H1 (cell line): ENCODE data around the gene CDK13. TPM values are rescaled to one million over a fixed set of nuclear protein-coding genes. Genes with fewer than 3 reads are reported as not detected.

Experiments used
- CTCF ChIA-PET: fragments of 300-600 bp; sonication (Branson Sonifier 250); formaldehyde crosslinking; loops from one replicate; lab custom pipeline; 2021; ENCODE audit not compliant: partially characterized antibody; lab: Charles Lee
- POLR2A ChIA-PET: fragments of 300-600 bp; sonication (Branson Sonifier 250); formaldehyde crosslinking; loops from one replicate; lab custom pipeline; 2021; ENCODE audit warnings: inconsistent platforms; ENCODE audit not compliant: partially characterized antibody; lab: Charles Lee
- DNase-seq, 2 experiments: peaks; one replicate each; pipeline versions ENCODE4 v3.0.0 to v3.0.0-alpha.2; 2010 to 2022; ENCODE audit warnings: low spot score in 2 of 2, low read depth in 1 of 2, mixed read lengths in 1 of 2
- FAIRE-seq: peaks from 2 replicates; lab custom pipeline; 2011; peaks lifted over from hg19 to GRCh38; lab: Jason Lieb, UNC
- H2AFZ ChIP-seq: 2 replicates; pipeline ENCODE4 v1.8.1; 2012; ENCODE audit warnings: low read length, inconsistent platforms
- H2AK5ac ChIP-seq: 2 replicates; pipeline ENCODE4 v1.6.1; 2013; ENCODE audit warnings: low read depth, low read length
- H2BK120ac ChIP-seq: replicated peaks from 2 replicates; pipeline ENCODE3; 2013; ENCODE audit warnings: low read depth, low read length, inconsistent platforms
- H2BK12ac ChIP-seq: 2 replicates; pipeline ENCODE4 v1.6.1; 2013; ENCODE audit warnings: low read depth, low read length
- H2BK15ac ChIP-seq: 2 replicates; pipeline ENCODE4 v1.6.1; 2013; ENCODE audit warnings: low read length
- H2BK20ac ChIP-seq: 2 replicates; pipeline ENCODE4 v1.6.1; 2013; ENCODE audit warnings: low read length
- H2BK5ac ChIP-seq: 2 replicates; pipeline ENCODE4 v1.6.1; 2013; ENCODE audit warnings: low read depth, low read length
- H3K14ac ChIP-seq: 2 replicates; pipeline ENCODE4 v1.6.1; 2013; ENCODE audit warnings: inconsistent platforms; ENCODE audit not compliant: insufficient read length
- H3K18ac ChIP-seq: 2 replicates; pipeline ENCODE4 v1.6.1; 2013; ENCODE audit warnings: low read length; ENCODE audit errors: extremely low read depth
- H3K23ac ChIP-seq: 2 replicates; pipeline ENCODE4 v1.6.1; 2013; ENCODE audit warnings: inconsistent platforms; ENCODE audit not compliant: insufficient read length
- H3K23me2 ChIP-seq: 2 replicates; pipeline ENCODE4 v1.6.1; 2013; ENCODE audit warnings: low read depth, low read length
- H3K27ac ChIP-seq: 2 replicates; pipeline ENCODE4 v1.6.1; 2011; ENCODE audit warnings: low read depth, low read length, inconsistent platforms
- H3K27me3 ChIP-seq, 4 experiments: replicated peaks in 1 of 4; 1 replicate in 1 of 4; 2 replicates in 3 of 4; pipeline versions ENCODE4 v1.6.1 to v1.8.1; 2011 to 2013; ENCODE audit warnings: low read length in 3 of 4, mild to moderate bottlenecking in 3 of 4, inconsistent platforms in 2 of 4, mixed read lengths in 2 of 4, moderate library complexity in 1 of 4; ENCODE audit not compliant: control insufficient read depth in 3 of 4, insufficient read depth in 3 of 4; ENCODE audit errors: extremely low read depth in 1 of 4
- H3K36me3 ChIP-seq, 4 experiments: 2 replicates each; pipeline versions ENCODE4 v1.6.1 to v1.8.1; 2011 to 2013; ENCODE audit warnings: mild to moderate bottlenecking in 4 of 4, low read length in 3 of 4, moderate library complexity in 2 of 4, control low read depth in 1 of 4, inconsistent platforms in 1 of 4; ENCODE audit not compliant: insufficient read depth in 4 of 4, control insufficient read depth in 2 of 4
- H3K4ac ChIP-seq: replicated peaks from 2 replicates; pipeline ENCODE3; 2013; ENCODE audit warnings: low read length, low read depth, mixed read lengths, inconsistent platforms; ENCODE audit not compliant: insufficient read length
- H3K4me1 ChIP-seq, 4 experiments: replicated peaks in 1 of 4; 1 replicate in 1 of 4; 2 replicates in 3 of 4; pipeline versions ENCODE4 v1.6.1 to v1.8.1; 2011 to 2013; ENCODE audit warnings: low read length in 3 of 4, inconsistent platforms in 2 of 4, mixed read lengths in 1 of 4; ENCODE audit not compliant: insufficient read depth in 4 of 4, control insufficient read depth in 3 of 4
- H3K4me2 ChIP-seq, 2 experiments: 2 replicates each; pipeline versions ENCODE4 v1.6.1 to v1.8.1; 2011 to 2013; ENCODE audit warnings: low read depth in 2 of 2, low read length in 2 of 2, control low read depth in 1 of 2, inconsistent platforms in 1 of 2, mild to moderate bottlenecking in 1 of 2; ENCODE audit not compliant: insufficient read depth in 1 of 2
- H3K4me3 ChIP-seq, 4 experiments: fragments of 200-600, 300-600 bp in 1 of 4; sonication (generic), shearing (Covaris generic), sonication (Bioruptor Twin) in 1 of 4; 2 replicates each; pipeline versions ENCODE4 v1.5.1 to v1.8.1; 2011 to 2016; ENCODE audit warnings: low read length in 4 of 4, low read depth in 3 of 4, control low read depth in 2 of 4, inconsistent platforms in 2 of 4, mild to moderate bottlenecking in 2 of 4, mixed read lengths in 1 of 4, moderate library complexity in 1 of 4; ENCODE audit not compliant: insufficient read depth in 2 of 4; ENCODE audit errors: extremely low read depth in 1 of 4
- H3K56ac ChIP-seq: replicated peaks from 2 replicates; pipeline ENCODE3; 2013; ENCODE audit warnings: low read depth, mild to moderate bottlenecking, mixed read lengths, low read length, inconsistent platforms; ENCODE audit not compliant: insufficient read length
- H3K79me1 ChIP-seq: 2 replicates; pipeline ENCODE4 v1.6.1; 2013; ENCODE audit warnings: low read depth, low read length, control low read depth
- H3K79me2 ChIP-seq, 2 experiments: 2 replicates each; pipeline versions ENCODE4 v1.6.1 to v1.8.1; 2012 to 2013; ENCODE audit warnings: low read length in 2 of 2, mild to moderate bottlenecking in 2 of 2, inconsistent platforms in 1 of 2; ENCODE audit not compliant: insufficient read depth in 2 of 2, control insufficient read depth in 1 of 2
- H3K9ac ChIP-seq, 4 experiments: replicated peaks in 1 of 4; 1 replicate in 1 of 4; 2 replicates in 3 of 4; pipeline versions ENCODE4 v1.6.1 to v1.8.1; 2011 to 2013; ENCODE audit warnings: low read depth in 3 of 4, low read length in 3 of 4, control low read depth in 2 of 4, mild to moderate bottlenecking in 2 of 4, moderate library complexity in 2 of 4, inconsistent platforms in 1 of 4; ENCODE audit errors: extremely low read depth in 1 of 4
- H3K9me3 ChIP-seq, 2 experiments: 2 replicates each; pipeline versions ENCODE4 v1.6.1 to v1.8.1; 2012 to 2013; ENCODE audit warnings: mild to moderate bottlenecking in 2 of 2, moderate library complexity in 2 of 2, control low read depth in 1 of 2, inconsistent platforms in 1 of 2, low read depth in 1 of 2, low read length in 1 of 2, mixed read lengths in 1 of 2; ENCODE audit not compliant: insufficient read depth in 2 of 2
- H4K20me1 ChIP-seq, 2 experiments: replicated peaks in 1 of 2; 2 replicates each; pipeline versions ENCODE3 to v1.8.1; 2011 to 2013; ENCODE audit warnings: inconsistent platforms in 2 of 2, low read length in 2 of 2, mild to moderate bottlenecking in 1 of 2; ENCODE audit not compliant: insufficient read depth in 2 of 2, control insufficient read depth in 1 of 2
- H4K5ac ChIP-seq: 2 replicates; pipeline ENCODE4 v1.6.1; 2013; ENCODE audit warnings: low read length, low read depth, mixed read lengths, inconsistent platforms; ENCODE audit not compliant: insufficient read length
- H4K8ac ChIP-seq: 2 replicates; pipeline ENCODE4 v1.8.0; 2013; ENCODE audit warnings: mild to moderate bottlenecking, moderate library complexity, low read length, inconsistent platforms; ENCODE audit not compliant: insufficient read depth; ENCODE audit errors: extremely low read depth
- H4K91ac ChIP-seq: replicated peaks from 2 replicates; pipeline ENCODE3; 2013; ENCODE audit warnings: low read length, mixed read lengths, inconsistent platforms; ENCODE audit not compliant: insufficient read length
- BRCA1 ChIP-seq: IDR thresholded peaks from 2 replicates; pipeline ENCODE4 v1.6.1; 2012; ENCODE audit warnings: low read depth, low read length, improper control_type of control experiment
- EP300 ChIP-seq, 2 experiments: IDR thresholded peaks; 1 replicate in 1 of 2; 2 replicates in 1 of 2; pipeline ENCODE4 v1.6.1; 2011 to 2012; ENCODE audit warnings: low read depth in 2 of 2, low read length in 2 of 2, mild to moderate bottlenecking in 2 of 2, borderline replicate concordance in 1 of 2, inconsistent platforms in 1 of 2, moderate library complexity in 1 of 2
- FOSL1 ChIP-seq: IDR thresholded peaks from 2 replicates; pipeline ENCODE4 v1.6.1; 2011; ENCODE audit warnings: mild to moderate bottlenecking, low read depth, low read length, moderate library complexity; ENCODE audit not compliant: insufficient read depth
- HDAC2 ChIP-seq, 2 experiments: fragments of 300-600 bp in 1 of 2; sonication (generic) in 1 of 2; IDR thresholded peaks; 2 replicates each; pipeline ENCODE4 v1.6.1; 2011 to 2012; ENCODE audit warnings: low read depth in 2 of 2, low read length in 2 of 2, mild to moderate bottlenecking in 2 of 2, moderate library complexity in 2 of 2, borderline replicate concordance in 1 of 2, inconsistent platforms in 1 of 2
- KDM5A ChIP-seq: fragments of 200-600 bp; IDR thresholded peaks from 2 replicates; pipeline ENCODE4 v1.7.1; 2012; ENCODE audit warnings: mild to moderate bottlenecking, low read length, inconsistent platforms, mixed read lengths
- NRF1 ChIP-seq: IDR thresholded peaks from 2 replicates; pipeline ENCODE4 v1.6.1; 2011; ENCODE audit warnings: mild to moderate bottlenecking, low read depth, low read length, improper control_type of control experiment
- SIN3A ChIP-seq, 2 experiments: IDR thresholded peaks in 1 of 2; conservative IDR thresholded peaks in 1 of 2; 2 replicates each; pipeline ENCODE4 v1.6.1; 2011 to 2012; ENCODE audit warnings: low read length in 2 of 2, improper control_type of control experiment in 1 of 2, low read depth in 1 of 2, mild to moderate bottlenecking in 1 of 2
- SP2 ChIP-seq: IDR thresholded peaks from 2 replicates; pipeline ENCODE4 v1.6.1; 2012; ENCODE audit warnings: mild to moderate bottlenecking, low read length, inconsistent platforms
- SUZ12 ChIP-seq: fragments of 200-600 bp; sonication (generic); IDR thresholded peaks from 2 replicates; pipeline ENCODE4 v1.6.1; 2012; ENCODE audit warnings: mild to moderate bottlenecking, inconsistent platforms, low read length, moderate library complexity, mixed read lengths
- TEAD4 ChIP-seq: IDR thresholded peaks from 2 replicates; pipeline ENCODE4 v1.6.1; 2012; ENCODE audit warnings: low read depth, low read length, inconsistent platforms, mixed read lengths
- ZNF274 ChIP-seq: IDR thresholded peaks from 2 replicates; pipeline ENCODE4 v1.7.0; 2012; ENCODE audit warnings: low read length, borderline replicate concordance; ENCODE audit errors: extremely low read depth
- WGBS, 2 experiments: shearing (Covaris generic) in 1 of 2; methylation state at CpG; one replicate each; pipeline versions ENCODE4 v1.1.6 to v1.1.7; 2013 to 2015; ENCODE audit warnings: low lambda C conversion rate in 2 of 2, mixed read lengths in 2 of 2, inconsistent platforms in 1 of 2, low coverage in 1 of 2, missing lambda C conversion rate in 1 of 2; ENCODE audit not compliant: insufficient replicate concordance in 2 of 2, insufficient coverage in 1 of 2, insufficient read length in 1 of 2; ENCODE audit errors: extremely low coverage in 1 of 2, missing lambda C conversion rate in 1 of 2; 5-methylcytosine and 5-hydroxymethylcytosine counted together
- polyA plus RNA-seq, 7 experiments: library from polyadenylated mRNA; depleted of rRNA in 3 of 7; stranded (reverse) in 5 of 7; unstranded in 2 of 7; fragments of >200 nt in 5 of 7; fragments of 200-250 nt in 2 of 7; gene quantifications; 1 replicate in 5 of 7; 2 replicates in 1 of 7; 4 replicates in 1 of 7; pipeline versions ENCODE4 v1.2.1 to v1.2.3, GENCODE V29; 2011 to 2013; ENCODE audit warnings: missing spikeins in 2 of 7, mixed read lengths in 2 of 7
- total RNA-seq: library from RNA; stranded (reverse); fragmentation: NEBNext Ultra II Directional; extraction: Animal tissue kit (Norgen Biotek cat#: 25700); gene quantifications from 2 replicates; pipeline ENCODE4 v1.2.1, GENCODE V29; 2021
- TF ChIP-seq, protein P1 (sequence below): IDR thresholded peaks from 2 replicates; pipeline ENCODE4 v1.6.1; 2012; ENCODE audit warnings: low read length, inconsistent platforms

Gene CDK13
- total and polyA plus RNA-seq, 2 of the 8 experiments (the other 6 are each of a cell fraction or from before 2014, with no cell fraction given) = 22.6 to 49.5 TPM

DNA sequence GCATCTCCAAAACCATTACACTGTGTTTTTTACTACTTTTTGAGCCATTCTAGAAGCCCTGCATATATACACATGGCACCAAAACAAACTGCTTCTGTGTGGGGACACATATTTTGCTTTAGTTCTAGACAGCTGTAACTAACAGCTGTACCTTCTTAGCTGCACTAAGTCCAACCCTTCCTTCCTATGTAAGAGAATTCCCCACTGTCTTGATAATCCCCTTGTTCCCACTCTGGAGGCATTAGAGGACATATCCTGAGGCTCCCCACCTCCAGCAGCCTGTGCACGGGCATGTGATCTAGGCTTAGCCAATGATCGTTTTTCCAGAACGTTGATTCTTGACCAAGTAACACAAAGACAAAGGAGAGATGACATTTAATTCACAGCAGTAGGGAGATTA, 13.3 kb upstream of the CDK13 start:
- no peak for FAIRE-seq
- POLR2A ChIA-PET = no interaction called here
- TF ChIP-seq SUZ12 (no peak), KDM5A (no peak), SP2 (no peak), EP300 (IDR thresholded peaks at IDR 0.05; ENCODE audit: borderline replicate concordance in 1 of 2, low read depth in 2 of 2, low read length in 2 of 2) (no peak), HDAC2 (IDR thresholded peaks at IDR 0.05; ENCODE audit: borderline replicate concordance in 1 of 2, low read depth in 2 of 2, low read length in 2 of 2) (no peak), BRCA1 (no peak), NRF1 (no peak), FOSL1 (no peak), TEAD4 (no peak), SIN3A (conservative IDR thresholded peaks at IDR 0.05 in 1 of 2, IDR thresholded peaks at IDR 0.05 in 1 of 2; ENCODE audit: low read depth in 1 of 2, low read length in 2 of 2) (no peak), ZNF274 (no peak)
- TF ChIP-seq, protein P1, sequence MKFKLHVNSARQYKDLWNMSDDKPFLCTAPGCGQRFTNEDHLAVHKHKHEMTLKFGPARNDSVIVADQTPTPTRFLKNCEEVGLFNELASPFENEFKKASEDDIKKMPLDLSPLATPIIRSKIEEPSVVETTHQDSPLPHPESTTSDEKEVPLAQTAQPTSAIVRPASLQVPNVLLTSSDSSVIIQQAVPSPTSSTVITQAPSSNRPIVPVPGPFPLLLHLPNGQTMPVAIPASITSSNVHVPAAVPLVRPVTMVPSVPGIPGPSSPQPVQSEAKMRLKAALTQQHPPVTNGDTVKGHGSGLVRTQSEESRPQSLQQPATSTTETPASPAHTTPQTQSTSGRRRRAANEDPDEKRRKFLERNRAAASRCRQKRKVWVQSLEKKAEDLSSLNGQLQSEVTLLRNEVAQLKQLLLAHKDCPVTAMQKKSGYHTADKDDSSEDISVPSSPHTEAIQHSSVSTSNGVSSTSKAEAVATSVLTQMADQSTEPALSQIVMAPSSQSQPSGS = no peak

More for the DNA sequence above, 13.3 kb upstream of the CDK13 start:
- H4K5ac ChIP-seq = no peak overlapping the region
- H4K91ac ChIP-seq = no peak overlapping the region
- H4K8ac ChIP-seq = no peak overlapping the region
- H2BK120ac ChIP-seq = no peak overlapping the region
- H3K4me1 ChIP-seq = no peaks in the 10 kb centered on the region
- no peak overlapping the region for H2AFZ ChIP-seq
- no peak overlapping the region for H2BK12ac ChIP-seq
- no peak overlapping the region for H2BK15ac ChIP-seq
- H3K27ac ChIP-seq = no peak overlapping the region
- WGBS, 2 experiments = 85% methylated on average over 3 of the region's 3 CpGs; no CpG with 5 or more reads in 1 of the 2 experiments
- H3K27me3 ChIP-seq = no peaks in the 10 kb centered on the region; a peak in 1 of 7 replicates
- H3K23me2 ChIP-seq = no peaks in the 10 kb centered on the region
- no peak overlapping the region for H3K14ac ChIP-seq
- no peak overlapping the region for H3K56ac ChIP-seq
- H3K36me3 ChIP-seq = no peaks in the 10 kb centered on the region
- no peaks in the 10 kb centered on the region for H3K79me1 ChIP-seq
- H3K4me3 ChIP-seq = no peak overlapping the region
- H2BK20ac ChIP-seq = no peak overlapping the region
- no peaks in the 10 kb centered on the region for H3K79me2 ChIP-seq
- H2BK5ac ChIP-seq = no peak overlapping the region
- no peak overlapping the region for H3K23ac ChIP-seq
- H3K18ac ChIP-seq = no peak overlapping the region
- no peak for DNase-seq
- H3K4ac ChIP-seq = no peak overlapping the region
- H3K9ac ChIP-seq = no peak overlapping the region
- H2AK5ac ChIP-seq = no peak overlapping the region
- CTCF ChIA-PET = interaction anchor here (0.6 to 1.2 kb wide), 2 partner anchors 11 to 117 kb away, joined by 4 read pairs; no protein-coding TSS in a partner anchor
- H4K20me1 ChIP-seq = no peaks in the 10 kb centered on the region
- H3K4me2 ChIP-seq = no peak overlapping the region
- H3K9me3 ChIP-seq = no peaks in the 10 kb centered on the region
